GM21825 (cell line): ENCODE data around the gene RHOJ.

ENCODE experiments used
- ATAC-seq: cut with Tn5 transposase; IDR thresholded peaks from one replicate; pipeline ENCODE4 v1.9.1; 2021; ENCODE audit warnings: mild to moderate bottlenecking, moderate library complexity; ENCODE audit not compliant: unreplicated experiment

RHOJ gene

GRCh38 chr14:63205044-63205575, 867 bp downstream of the RHOJ start:
- ATAC-seq = no peak

- ATAC-seq = no peak
Measured at GRCh38 chr14:63205866-63206265, 1.6 kb downstream of the RHOJ start.

GRCh38 chr14:63209160-63209559, 4.9 kb downstream of the RHOJ start:
- ATAC-seq = no peak

- no peak for ATAC-seq
Measured at GRCh38 chr14:63210812-63211211, 6.6 kb downstream of the RHOJ start.

GRCh38 chr14:63212209-63212608, 8.0 kb downstream of the RHOJ start:
- no peak for ATAC-seq

GRCh38 chr14:63212776-63213500, 8.7 kb downstream of the RHOJ start:
- no peak for ATAC-seq

GRCh38 chr14:63214417-63215196, 10.4 kb downstream of the RHOJ start:
- ATAC-seq = no peak

GRCh38 chr14:63220526-63220925, 16.3 kb downstream of the RHOJ start:
- ATAC-seq = no peak

DNA sequence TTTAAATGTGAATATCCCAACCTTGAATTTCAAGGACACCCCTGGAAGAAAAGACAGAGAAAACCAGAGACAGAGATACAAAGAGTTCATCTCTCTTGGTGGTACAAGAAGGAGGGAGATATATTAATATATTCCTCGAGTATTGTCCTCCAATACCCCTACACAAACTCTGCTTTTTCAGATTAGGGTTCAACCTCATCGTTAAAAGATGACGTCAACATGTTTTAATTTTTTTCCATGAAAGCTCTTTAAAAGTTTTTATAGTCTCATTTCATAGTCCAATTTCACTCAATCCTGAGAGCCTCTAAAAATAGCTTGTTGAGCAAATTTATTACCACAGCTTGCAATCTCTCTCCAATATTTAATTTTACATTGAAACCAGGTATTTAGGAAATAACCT, 19.4 kb downstream of the RHOJ start:
- no peak for ATAC-seq

DNA sequence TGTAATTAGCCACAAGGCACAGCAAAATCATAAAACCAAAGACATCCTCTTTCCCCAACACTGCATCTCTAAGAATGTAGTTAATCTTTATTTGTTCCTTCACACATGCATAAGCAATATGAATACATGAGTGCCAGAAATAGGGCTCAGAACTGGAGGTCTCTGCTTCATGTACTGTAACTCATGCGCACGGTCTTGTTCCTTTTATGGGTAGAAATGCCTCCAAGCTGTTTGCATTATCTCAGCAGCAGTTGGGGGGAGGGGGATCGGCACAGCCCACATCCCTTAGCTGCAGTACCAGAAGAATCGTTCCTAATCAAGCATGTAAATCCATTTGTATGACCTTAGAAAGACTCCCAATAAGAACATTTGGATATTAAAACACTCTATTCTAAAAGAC, 20.0 kb downstream of the RHOJ start:
- no peak for ATAC-seq

DNA sequence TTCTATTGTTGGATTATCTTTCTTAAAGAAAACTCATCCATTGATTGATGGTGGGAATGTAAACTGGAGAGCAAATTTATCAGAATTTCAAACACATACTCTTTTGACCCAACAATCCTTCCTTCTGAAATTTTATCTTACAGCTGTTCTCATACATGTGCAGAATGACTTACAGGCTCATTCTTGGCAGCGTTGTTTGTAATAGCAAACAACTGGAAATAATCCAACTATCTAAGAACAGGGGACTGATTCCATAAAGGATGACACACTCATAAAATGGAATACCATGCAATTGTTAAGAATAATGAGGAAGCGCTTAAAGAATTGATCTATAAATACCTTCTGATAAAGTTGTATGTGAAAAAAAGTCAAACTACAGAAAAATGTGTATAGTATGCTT, 24.0 kb downstream of the RHOJ start:
- ATAC-seq = no peak

DNA sequence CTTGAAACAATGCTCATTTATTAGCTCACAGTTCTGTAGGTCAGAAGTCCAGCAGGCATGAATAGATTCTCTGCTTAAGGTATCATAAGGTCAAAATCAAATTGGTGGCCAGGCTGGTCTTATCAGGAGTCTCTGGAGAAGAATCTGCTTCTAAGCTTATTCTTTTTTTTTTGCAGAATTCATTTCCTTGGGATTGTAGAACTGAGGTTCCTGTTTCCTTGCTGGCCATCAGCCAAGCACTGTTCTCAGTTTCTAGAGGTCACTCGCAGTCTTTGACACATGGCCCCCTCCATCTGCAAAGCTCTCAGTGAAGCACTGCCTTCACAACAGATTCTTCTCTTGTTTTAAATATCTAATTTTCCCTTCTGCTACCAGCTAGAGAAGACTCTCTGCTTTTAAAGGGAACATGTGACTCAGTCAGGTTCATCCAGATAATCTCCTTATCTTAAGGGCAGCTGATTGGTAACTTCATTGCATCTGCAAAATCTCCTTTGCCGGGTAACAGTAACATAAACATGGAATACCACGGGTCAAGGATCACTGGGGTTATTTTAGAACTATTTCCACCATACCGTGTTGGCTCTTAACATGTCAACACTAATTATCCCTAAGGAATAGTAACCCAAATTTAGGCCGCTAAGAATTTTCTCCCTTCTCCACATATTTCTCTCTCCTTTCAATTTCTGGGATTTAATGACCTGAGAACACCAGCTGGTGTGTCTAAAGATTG, 25.3 kb downstream of the RHOJ start:
- no peak for ATAC-seq

GRCh38 chr14:63231766-63232165, 27.5 kb downstream of the RHOJ start:
- ATAC-seq = no peak

GRCh38 chr14:63237791-63238190, 33.5 kb downstream of the RHOJ start:
- ATAC-seq = no peak

- ATAC-seq = no peak
Measured at GRCh38 chr14:63240221-63240620, 36.0 kb downstream of the RHOJ start.

DNA sequence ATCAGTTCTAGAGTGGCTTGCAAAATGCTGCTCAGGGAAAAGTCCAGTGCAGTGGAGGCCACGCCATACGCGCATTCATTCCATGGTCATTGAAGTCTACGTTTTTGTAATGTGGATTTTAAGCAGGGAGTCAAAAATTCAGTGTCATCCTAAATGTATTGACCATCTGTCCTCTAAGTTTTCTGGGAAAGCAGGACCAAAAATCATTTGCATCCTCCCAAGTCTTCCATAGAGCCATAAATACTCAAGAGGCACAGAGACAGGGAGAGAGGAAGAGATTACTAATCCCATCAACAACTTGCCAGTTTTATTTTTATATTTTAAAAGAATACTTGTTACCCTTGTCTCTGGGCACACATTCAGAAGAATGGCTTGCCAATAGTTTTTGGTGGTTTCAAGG, 36.9 kb downstream of the RHOJ start:
- no peak for ATAC-seq

- no peak for ATAC-seq
Measured at GRCh38 chr14:63243646-63244045, 39.4 kb downstream of the RHOJ start.

GRCh38 chr14:63245893-63246292, 41.6 kb downstream of the RHOJ start:
- ATAC-seq = no peak

DNA sequence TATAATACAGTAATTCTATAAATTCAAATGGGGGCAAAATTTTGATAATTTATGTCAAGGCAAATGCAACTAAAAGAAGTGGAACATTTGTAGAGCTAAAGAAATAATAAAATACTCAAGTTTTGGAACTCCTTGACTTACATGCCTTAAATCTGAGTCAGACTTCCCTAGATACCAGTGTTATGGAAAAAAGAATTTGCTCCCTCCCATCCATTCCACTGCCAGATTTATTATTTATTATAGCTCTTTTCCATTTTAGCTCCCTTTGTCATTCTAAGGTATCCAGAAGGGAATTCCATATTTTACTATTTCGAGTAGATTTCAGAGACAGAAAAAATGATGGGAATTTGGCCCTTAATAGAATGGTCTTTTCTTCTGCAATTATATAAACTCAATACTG, 44.0 kb downstream of the RHOJ start:
- ATAC-seq = no peak

DNA sequence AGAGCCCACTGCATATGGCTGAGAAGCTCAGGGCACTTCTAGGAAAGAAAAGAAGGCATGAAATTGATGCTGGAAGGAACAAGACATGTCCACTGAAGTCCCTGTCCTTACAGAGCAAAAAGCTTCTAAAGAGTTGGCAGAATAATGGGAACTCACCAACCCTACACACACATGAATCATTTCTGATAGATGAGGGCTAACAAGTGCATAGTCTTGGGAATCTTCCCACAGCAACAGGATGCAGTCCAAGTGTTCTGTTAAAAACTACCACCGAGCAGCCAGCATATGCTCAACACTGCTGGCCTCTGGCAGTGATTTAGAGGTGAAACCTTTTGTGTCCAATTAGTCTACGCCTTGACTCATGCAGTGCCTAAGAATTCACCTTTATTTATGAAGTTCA, 44.8 kb downstream of the RHOJ start:
- no peak for ATAC-seq

GRCh38 chr14:63257299-63257698, 53.1 kb downstream of the RHOJ start:
- ATAC-seq = no peak

GRCh38 chr14:63262446-63262845, 58.2 kb downstream of the RHOJ start:
- ATAC-seq = no peak
